ENCODE results near the gene NAT8.
"Not testable (repeated sequence)": the region's sequence is repeated elsewhere in the genome, so short reads cannot be mapped to it uniquely, and the experiment has no call there.

Gene NAT8

DNA sequence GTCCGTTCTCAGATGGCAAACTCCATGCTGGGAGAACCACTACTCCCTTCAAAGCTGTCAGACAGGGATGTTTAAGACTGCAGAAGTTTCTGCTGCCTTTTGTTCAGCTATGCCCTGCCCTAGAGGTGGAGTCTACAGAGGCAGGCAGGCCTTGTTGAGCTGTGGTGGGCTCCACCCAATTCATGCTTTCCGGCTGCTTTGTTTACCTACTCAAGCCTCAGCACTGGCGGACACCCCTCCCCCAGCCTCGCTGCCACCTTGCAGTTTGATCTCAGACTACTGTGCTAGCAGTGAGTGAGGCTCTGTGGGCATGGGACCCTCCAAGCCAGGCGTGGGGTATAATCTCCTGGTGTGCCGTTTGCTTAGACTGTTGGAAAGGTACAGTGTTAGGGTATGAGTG, 27.8 kb upstream of the NAT8 start:
- not testable (repeated sequence) for H3K36me3 ChIP-seq (ENCODE audit: insufficient read depth, low read length); H3K27ac ChIP-seq (ENCODE audit: low read depth, low read length); H3K9me3 ChIP-seq (ENCODE audit: insufficient read depth, low read depth, low read length); H3K9ac ChIP-seq (ENCODE audit: low read depth, low read length); H3K4me1 ChIP-seq (ENCODE audit: insufficient read depth, low read length); H3K4me3 ChIP-seq (ENCODE audit: low read length); H3K27me3 ChIP-seq (ENCODE audit: insufficient read depth, low read length)
- WGBS, result 88% methylated on average over 6 of the region's 6 CpGs

DNA sequence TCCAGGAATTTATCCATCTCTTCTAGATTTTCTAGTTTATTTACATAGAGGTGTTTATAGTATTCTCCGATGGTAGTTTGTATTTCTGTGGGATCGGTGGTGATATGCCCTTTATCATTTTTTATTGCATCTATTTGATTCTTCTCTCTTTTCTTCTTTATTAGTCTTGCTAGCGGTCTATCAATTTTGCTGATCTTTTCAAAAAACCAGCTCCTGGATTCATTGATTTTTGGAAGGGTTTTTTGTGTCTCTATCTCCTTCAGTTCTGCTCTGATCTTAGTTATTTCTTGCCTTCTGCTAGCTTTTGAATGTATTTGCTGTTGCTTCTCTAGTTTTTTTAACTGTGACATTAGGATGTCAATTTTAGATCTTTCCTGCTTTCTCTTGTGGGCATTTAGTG, 25.0 kb upstream of the NAT8 start:
- H3K4me3 ChIP-seq (ENCODE audit: low read length); H3K4me1 ChIP-seq (ENCODE audit: insufficient read depth, low read length); H3K9me3 ChIP-seq (ENCODE audit: insufficient read depth, low read depth, low read length); H3K36me3 ChIP-seq (ENCODE audit: insufficient read depth, low read length); H3K9ac ChIP-seq (ENCODE audit: low read depth, low read length); H3K27me3 ChIP-seq (ENCODE audit: insufficient read depth, low read length); H3K27ac ChIP-seq (ENCODE audit: low read depth, low read length): not testable (repeated sequence)
- WGBS, result no CpG with 5 or more reads among the region's 3 CpGs

DNA sequence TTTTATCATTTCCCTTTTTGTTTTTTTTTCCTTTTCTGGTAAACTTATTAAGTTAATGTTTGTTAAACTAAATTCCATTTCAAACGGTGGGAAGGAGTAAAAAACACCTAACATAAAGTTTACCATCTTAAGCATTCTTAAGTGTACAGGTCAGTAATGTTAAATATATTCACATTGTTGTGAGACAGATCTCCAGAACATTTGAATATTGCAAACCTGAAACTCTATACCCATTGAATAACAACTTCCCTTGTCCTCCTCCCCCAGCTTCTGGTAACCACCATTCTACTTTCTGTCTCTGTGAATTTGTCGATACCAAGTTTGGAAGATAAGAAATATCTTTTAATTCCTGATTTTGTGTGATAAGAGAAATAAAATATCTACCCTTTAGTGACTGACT, 12.0 kb upstream of the NAT8 start:
- WGBS, result no CpG with 5 or more reads among the region's 2 CpGs
- Histone ChIP-seq H3K27ac (ENCODE audit: low read depth, low read length) (no peak overlapping the region), H3K4me3 (ENCODE audit: low read length) (no peak overlapping the region), H3K9ac (ENCODE audit: low read depth, low read length) (no peak overlapping the region), H3K9me3 (ENCODE audit: insufficient read depth, low read depth, low read length) (0 out of 2 replicates have a peak, but pooled peaks cover 3% of the 10 kb centered on the region), H3K27me3 (ENCODE audit: insufficient read depth, low read length) (peaks cover 12% of the 10 kb centered on the region; the same call in 1 of the 2 replicates), H3K36me3 (ENCODE audit: insufficient read depth, low read length) (no peaks in the 10 kb centered on the region), H3K4me1 (ENCODE audit: insufficient read depth, low read length) (no peaks in the 10 kb centered on the region)

DNA sequence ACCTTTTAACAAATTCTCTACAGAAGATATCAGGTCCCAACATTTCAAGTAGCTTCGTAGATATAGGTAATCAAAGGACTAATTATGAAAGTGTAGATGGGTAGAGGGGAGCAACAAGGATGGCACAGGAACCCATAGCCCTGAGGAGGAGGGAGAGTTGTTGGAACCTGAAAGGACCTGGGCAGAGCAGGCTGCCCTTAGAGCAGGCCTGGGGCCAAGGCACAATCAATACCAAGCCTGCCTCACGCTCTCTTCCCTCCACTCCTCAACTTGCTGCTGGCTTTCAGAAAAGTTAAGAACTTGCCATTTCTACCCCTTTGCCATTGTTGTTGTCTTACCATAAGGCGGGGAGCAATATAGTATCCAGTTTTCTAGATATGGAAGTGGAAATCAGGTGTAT, 10.1 kb upstream of the NAT8 start:
- H3K4me1 ChIP-seq (ENCODE audit: insufficient read depth, low read length), result no peaks in the 10 kb centered on the region
- H3K9me3 ChIP-seq (ENCODE audit: insufficient read depth, low read depth, low read length), result peaks cover 15% of the 10 kb centered on the region; the same call in 1 of the 2 replicates
- 87% methylated on average over 2 of the region's 3 CpGs for WGBS
- H3K27me3 ChIP-seq (ENCODE audit: insufficient read depth, low read length), result peaks cover 5% of the 10 kb centered on the region; the same call in 1 of the 2 replicates
- no peak overlapping the region for H3K27ac ChIP-seq (ENCODE audit: low read depth, low read length)
- no peak overlapping the region for H3K9ac ChIP-seq (ENCODE audit: low read depth, low read length)
- H3K36me3 ChIP-seq (ENCODE audit: insufficient read depth, low read length), result no peaks in the 10 kb centered on the region
- no peak overlapping the region for H3K4me3 ChIP-seq (ENCODE audit: low read length)

DNA sequence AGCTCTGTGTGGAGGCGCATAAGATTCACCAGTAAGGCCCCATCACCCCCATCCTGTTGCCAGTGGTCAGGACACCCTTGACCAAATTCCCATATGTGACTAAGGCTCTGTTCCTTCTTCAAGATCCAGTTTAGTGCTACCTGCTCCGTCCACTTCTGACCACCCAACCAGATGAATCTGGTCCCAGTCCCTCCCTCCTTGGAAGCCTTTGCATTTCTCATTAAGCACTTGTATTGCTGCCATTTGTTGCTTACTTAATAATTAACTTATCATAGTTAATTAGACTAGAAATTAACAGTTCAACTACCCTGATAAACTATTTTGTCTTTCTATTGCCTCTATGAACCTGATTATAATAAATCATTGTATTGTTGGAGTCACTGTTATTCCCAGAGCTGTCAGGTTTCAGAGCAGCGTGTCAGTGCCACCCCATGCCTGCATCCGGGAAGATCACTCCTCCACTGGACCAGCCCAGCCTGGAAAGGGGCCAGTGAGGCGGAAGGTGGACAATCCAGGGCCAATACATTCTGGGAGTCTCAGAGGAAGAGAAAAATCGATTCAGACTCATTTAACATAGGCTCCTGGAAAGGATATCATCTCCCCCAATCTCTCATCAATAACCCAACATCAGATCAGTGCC, 9.5 kb upstream of the NAT8 start:
- no peak overlapping the region for H3K27ac ChIP-seq (ENCODE audit: low read depth, low read length)
- H3K9me3 ChIP-seq (ENCODE audit: insufficient read depth, low read depth, low read length), result peaks cover 15% of the 10 kb centered on the region; the same call in 1 of the 2 replicates
- H3K4me1 ChIP-seq (ENCODE audit: insufficient read depth, low read length), result no peaks in the 10 kb centered on the region
- H3K9ac ChIP-seq (ENCODE audit: low read depth, low read length), result no peak overlapping the region
- no peak overlapping the region for H3K4me3 ChIP-seq (ENCODE audit: low read length)
- WGBS, result 89% methylated on average over 6 of the region's 6 CpGs
- H3K27me3 ChIP-seq (ENCODE audit: insufficient read depth, low read length), result peaks cover 5% of the 10 kb centered on the region; the same call in 1 of the 2 replicates
- H3K36me3 ChIP-seq (ENCODE audit: insufficient read depth, low read length), result no peaks in the 10 kb centered on the region

DNA sequence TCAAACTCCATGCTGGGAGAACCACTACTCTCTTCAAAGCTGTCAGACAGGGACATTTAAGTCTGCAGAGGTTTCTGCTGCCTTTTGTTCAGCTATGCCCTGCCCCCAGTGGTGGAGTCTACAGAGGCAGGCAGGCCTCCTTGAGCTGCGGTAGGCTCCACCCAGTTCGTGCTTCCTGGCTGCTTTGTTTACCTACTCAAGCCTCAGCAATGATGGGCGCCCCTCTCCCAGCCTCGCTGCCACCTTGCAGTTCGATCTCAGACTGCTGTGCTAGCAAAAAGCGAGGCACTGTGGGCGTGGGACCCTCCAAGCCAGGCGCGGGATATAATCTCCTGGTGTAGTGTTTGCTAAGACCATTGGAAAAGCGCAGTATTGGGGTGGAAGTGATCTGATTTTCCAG, 5.5 kb upstream of the NAT8 start:
- H3K27me3 ChIP-seq (ENCODE audit: insufficient read depth, low read length); H3K4me3 ChIP-seq (ENCODE audit: low read length); H3K36me3 ChIP-seq (ENCODE audit: insufficient read depth, low read length); H3K27ac ChIP-seq (ENCODE audit: low read depth, low read length); H3K4me1 ChIP-seq (ENCODE audit: insufficient read depth, low read length); H3K9ac ChIP-seq (ENCODE audit: low read depth, low read length): not testable (repeated sequence)
- 87% methylated on average over 10 of the region's 10 CpGs for WGBS
- peaks cover 15% of the 10 kb centered on the region; the same call in 1 of the 2 replicates for H3K9me3 ChIP-seq (ENCODE audit: insufficient read depth, low read depth, low read length)

DNA sequence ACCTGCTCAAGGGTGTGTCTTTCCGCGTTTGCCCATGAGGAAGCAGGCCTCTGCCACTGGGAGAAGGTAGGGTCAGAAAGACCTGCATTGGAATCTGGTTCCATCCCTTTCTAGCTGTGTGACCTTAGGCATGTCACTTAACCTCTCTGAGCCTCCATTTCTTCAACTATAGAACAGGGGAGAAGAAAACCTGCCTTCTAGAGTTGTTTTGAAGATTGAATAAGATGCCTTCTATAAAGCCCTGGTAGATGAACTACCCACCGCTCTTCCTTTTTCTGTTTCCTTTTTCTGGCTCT, 507 bp downstream of the NAT8 start:
- Histone ChIP-seq H3K27me3 (ENCODE audit: insufficient read depth, low read length) (no peaks in the 10 kb centered on the region), H3K9me3 (ENCODE audit: insufficient read depth, low read depth, low read length) (peaks cover 22% of the 10 kb centered on the region), H3K36me3 (ENCODE audit: insufficient read depth, low read length) (no peaks in the 10 kb centered on the region), H3K9ac (ENCODE audit: low read depth, low read length) (no peak overlapping the region), H3K27ac (ENCODE audit: low read depth, low read length) (no peak overlapping the region), H3K4me1 (ENCODE audit: insufficient read depth, low read length) (no peaks in the 10 kb centered on the region), H3K4me3 (ENCODE audit: low read length) (no peak overlapping the region)
- 82% methylated on average over 3 of the region's 3 CpGs for WGBS

DNA sequence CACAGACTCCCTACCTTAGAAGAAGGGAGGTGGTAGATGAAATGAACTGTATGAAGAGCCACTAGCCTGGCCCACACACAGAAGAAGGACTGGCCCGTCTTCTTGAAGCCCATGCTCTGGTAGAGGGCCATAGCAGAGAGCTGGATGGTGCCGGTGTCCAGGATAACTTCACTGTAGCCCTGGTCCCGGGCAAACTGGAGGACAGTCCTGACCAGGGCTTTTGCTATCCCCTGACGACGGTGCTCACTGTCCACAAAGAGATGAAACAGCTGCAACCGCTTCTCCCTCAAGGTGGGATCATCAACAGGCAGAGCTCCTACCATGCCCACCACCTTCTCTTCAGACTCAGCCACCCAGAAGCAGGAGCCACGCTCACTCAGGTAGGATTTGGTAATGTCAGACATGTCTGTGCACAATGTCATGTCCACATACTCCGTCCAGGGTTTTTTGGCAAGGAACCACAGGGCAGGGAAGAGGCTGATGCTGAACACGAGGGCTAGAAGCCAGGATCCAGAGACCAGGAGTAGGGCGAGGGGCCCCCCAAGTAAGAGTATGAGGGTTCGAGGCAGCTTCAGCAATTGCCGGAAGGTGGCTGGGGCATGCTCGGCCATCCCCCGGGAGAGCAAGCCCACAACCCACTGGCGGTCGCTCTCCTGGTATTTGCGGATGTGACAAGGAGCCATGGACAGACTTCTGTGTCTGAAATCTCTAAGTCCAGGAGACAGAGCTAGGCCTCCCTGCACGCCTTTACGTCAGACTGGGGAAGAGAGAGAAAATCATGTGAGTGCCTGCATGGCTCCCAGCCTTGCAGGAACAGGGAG, 1.1 kb downstream of the NAT8 start:
- no peak overlapping the region for H3K4me3 ChIP-seq (ENCODE audit: low read length)
- no peaks in the 10 kb centered on the region for H3K27me3 ChIP-seq (ENCODE audit: insufficient read depth, low read length)
- H3K9ac ChIP-seq (ENCODE audit: low read depth, low read length), result no peak overlapping the region
- no peaks in the 10 kb centered on the region for H3K36me3 ChIP-seq (ENCODE audit: insufficient read depth, low read length)
- 92% methylated on average over 19 of the region's 19 CpGs for WGBS
- H3K9me3 ChIP-seq (ENCODE audit: insufficient read depth, low read depth, low read length), result peaks cover 22% of the 10 kb centered on the region
- H3K27ac ChIP-seq (ENCODE audit: low read depth, low read length), result no peak overlapping the region
- no peaks in the 10 kb centered on the region for H3K4me1 ChIP-seq (ENCODE audit: insufficient read depth, low read length)

DNA sequence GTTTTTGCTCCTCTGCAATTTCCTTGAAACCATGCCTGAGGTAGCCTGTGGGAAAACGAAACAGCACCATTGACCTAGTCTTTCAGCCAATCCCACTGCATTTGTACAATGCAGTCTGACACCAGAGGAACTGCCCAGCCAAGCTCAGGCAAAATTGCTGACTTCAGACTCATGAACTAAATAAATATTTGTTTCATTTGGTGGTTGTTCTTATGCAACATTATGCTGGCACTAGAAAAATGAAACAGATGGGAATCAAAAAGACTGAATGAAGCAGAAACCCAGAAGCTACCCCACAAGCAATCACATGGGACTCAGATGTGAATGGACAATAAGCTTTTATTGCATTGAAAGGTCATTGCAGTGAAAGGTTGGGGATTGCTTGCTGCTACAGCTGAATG, 1.7 kb downstream of the NAT8 start:
- Histone ChIP-seq H3K4me1 (ENCODE audit: insufficient read depth, low read length) (no peaks in the 10 kb centered on the region), H3K4me3 (ENCODE audit: low read length) (no peak overlapping the region), H3K9ac (ENCODE audit: low read depth, low read length) (no peak overlapping the region), H3K27me3 (ENCODE audit: insufficient read depth, low read length) (no peaks in the 10 kb centered on the region), H3K27ac (ENCODE audit: low read depth, low read length) (no peak overlapping the region), H3K9me3 (ENCODE audit: insufficient read depth, low read depth, low read length) (peaks cover 22% of the 10 kb centered on the region), H3K36me3 (ENCODE audit: insufficient read depth, low read length) (no peaks in the 10 kb centered on the region)
- WGBS, result 90% methylated on average over 1 of the region's 1 CpG

DNA sequence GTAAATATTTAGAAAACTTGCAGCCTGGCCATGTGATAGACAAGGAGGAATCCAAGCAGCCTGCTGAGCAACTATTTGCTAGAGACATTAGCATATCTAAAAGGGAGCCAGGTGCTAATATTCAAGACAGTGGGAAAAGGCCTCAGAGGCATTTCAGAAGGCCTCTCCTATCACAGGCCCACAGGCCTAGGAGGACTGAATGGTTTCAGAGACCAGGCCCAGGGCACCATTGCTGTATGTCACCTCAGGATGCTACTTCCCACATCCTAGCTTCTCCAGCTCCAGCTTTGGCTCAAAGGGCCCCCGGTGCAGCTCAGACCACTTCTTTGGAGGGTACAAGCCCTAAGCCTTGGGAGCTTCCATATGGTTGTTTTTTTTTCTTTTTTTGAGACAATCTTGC, 3.8 kb downstream of the NAT8 start:
- H3K27me3 ChIP-seq (ENCODE audit: insufficient read depth, low read length), result no peaks in the 10 kb centered on the region
- H3K27ac ChIP-seq (ENCODE audit: low read depth, low read length), result no peak overlapping the region
- H3K9ac ChIP-seq (ENCODE audit: low read depth, low read length), result no peak overlapping the region
- no peaks in the 10 kb centered on the region for H3K36me3 ChIP-seq (ENCODE audit: insufficient read depth, low read length)
- no peak overlapping the region for H3K4me3 ChIP-seq (ENCODE audit: low read length)
- H3K9me3 ChIP-seq (ENCODE audit: insufficient read depth, low read depth, low read length), result peaks cover 22% of the 10 kb centered on the region
- H3K4me1 ChIP-seq (ENCODE audit: insufficient read depth, low read length), result no peaks in the 10 kb centered on the region
- 95% methylated on average over 1 of the region's 1 CpG for WGBS

DNA sequence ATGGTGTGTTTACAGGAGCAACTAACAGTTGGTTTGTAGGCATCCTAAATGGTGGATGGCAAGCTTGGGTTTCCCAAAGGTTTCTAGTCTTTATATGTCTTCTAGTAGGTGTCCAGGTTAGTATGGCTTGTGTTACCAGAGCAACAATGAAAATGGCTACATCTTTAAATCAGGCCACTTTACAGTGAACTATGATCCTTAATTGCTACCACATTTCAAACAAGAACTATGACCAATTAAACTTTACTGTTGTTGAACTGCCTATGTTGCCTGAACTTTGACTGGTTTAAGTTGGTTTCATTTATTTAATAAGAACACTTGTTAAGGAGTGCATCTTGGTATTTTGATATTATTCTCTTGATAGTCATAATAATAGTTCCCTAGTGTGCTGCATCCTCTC, 5.2 kb downstream of the NAT8 start:
- not testable (repeated sequence) for H3K4me1 ChIP-seq (ENCODE audit: insufficient read depth, low read length); H3K4me3 ChIP-seq (ENCODE audit: low read length); H3K36me3 ChIP-seq (ENCODE audit: insufficient read depth, low read length); H3K9ac ChIP-seq (ENCODE audit: low read depth, low read length); H3K27ac ChIP-seq (ENCODE audit: low read depth, low read length); H3K27me3 ChIP-seq (ENCODE audit: insufficient read depth, low read length)
- H3K9me3 ChIP-seq (ENCODE audit: insufficient read depth, low read depth, low read length), result peaks cover 22% of the 10 kb centered on the region
